K562 (cell line): ENCODE results near the gene CCDC73. TPM values are rescaled to one million over a fixed set of nuclear protein-coding genes. Genes with fewer than 3 reads are reported as not detected.
A peak's percentile ranks its signal among the peaks of the same experiment; 100 is the strongest.

ENCODE experiments used
- ATAC-seq: fragments of 200-7000 bp; cut with Tn5 transposase; 3 replicates; pipeline ENCODE4 v1.9.1; 2020; ENCODE audit warnings: moderate library complexity
- BruUV-seq: library from RNA; stranded (reverse); fragments of 400-500 nt; replicated peaks from 2 replicates; lab custom pipeline; 2021; lab: Mats Ljungman, UMichigan
- CTCF ChIA-PET: fragments of 300-600 bp; formaldehyde crosslinking; extraction: SDS; loops from one replicate; lab custom pipeline; 2021; ENCODE audit warnings: low intra/inter-chr PET ratio; lab: Yijun Ruan, JAX
- POLR2A ChIA-PET: fragments of 300-600, 350-650 bp; sonication (Branson Sonifier 250); formaldehyde crosslinking; extraction: SDS; loops from one replicate; lab custom pipeline; 2021; ENCODE audit warnings: antibody characterized with exemption, inconsistent platforms; lab: Yijun Ruan, JAX
- DNase-seq, 4 experiments: peaks; one replicate each; pipeline versions ENCODE4 v3.0.0 to v3.0.0-alpha.2; 2011 to 2018; ENCODE audit warnings: low spot score in 3 of 4, mixed read lengths in 3 of 4; ENCODE audit errors: extremely low read depth in 1 of 4
- FAIRE-seq: peaks from 2 replicates; lab custom pipeline; 2011; peaks lifted over from hg19 to GRCh38; lab: Jason Lieb, UNC
- H2AFZ ChIP-seq: 2 replicates; pipeline ENCODE4 v1.6.0; 2011; ENCODE audit warnings: low read depth, low read length, control low read depth, inconsistent platforms
- H3K27ac ChIP-seq: fragments of 200-600 bp; 3 replicates; pipeline ENCODE4 v1.8.0; 2011; ENCODE audit warnings: low read depth, mild to moderate bottlenecking, control low read depth, inconsistent platforms, low read length, moderate library complexity, mixed read lengths; ENCODE audit errors: extremely low read depth
- H3K27me3 ChIP-seq, 2 experiments: fragments of 300-600 bp in 1 of 2; 2 replicates in 1 of 2; 3 replicates in 1 of 2; pipeline versions ENCODE4 v1.6.0 to v1.8.0; 2011; ENCODE audit warnings: inconsistent platforms in 2 of 2, low read length in 2 of 2, mild to moderate bottlenecking in 1 of 2, mixed read lengths in 1 of 2, moderate library complexity in 1 of 2; ENCODE audit not compliant: control insufficient read depth in 2 of 2, insufficient read depth in 2 of 2
- H3K36me3 ChIP-seq: fragments of 300-600 bp; 3 replicates; pipeline ENCODE4 v1.8.0; 2011; ENCODE audit warnings: mild to moderate bottlenecking, low read length, inconsistent platforms; ENCODE audit not compliant: control insufficient read depth, insufficient read depth
- H3K4me1 ChIP-seq, 2 experiments: fragments of 200-600 bp in 1 of 2; replicated peaks in 1 of 2; 2 replicates in 1 of 2; 3 replicates in 1 of 2; pipeline versions ENCODE4 v1.5.1 to v1.8.0; 2011; ENCODE audit warnings: inconsistent platforms in 2 of 2, low read length in 2 of 2, mild to moderate bottlenecking in 1 of 2, mixed read lengths in 1 of 2, moderate library complexity in 1 of 2; ENCODE audit not compliant: control insufficient read depth in 2 of 2, insufficient read depth in 2 of 2
- H3K4me2 ChIP-seq: 2 replicates; pipeline ENCODE4 v1.6.1; 2011; ENCODE audit warnings: low read length, control low read depth, inconsistent platforms, mixed read lengths; ENCODE audit not compliant: insufficient read depth
- H3K4me3 ChIP-seq: fragments of 200-600 bp; sonication (generic), shearing (Covaris generic); 2 replicates; pipeline ENCODE4 v1.5.1; 2016; ENCODE audit warnings: control low read depth, inconsistent platforms
- H3K79me2 ChIP-seq: fragments of 200-600 bp; 3 replicates; pipeline ENCODE4 v1.8.0; 2011; ENCODE audit warnings: low read length, inconsistent platforms; ENCODE audit not compliant: control insufficient read depth, insufficient read depth
- H3K9ac ChIP-seq, 2 experiments: 2 replicates each; pipeline versions ENCODE4 v1.6.0 to v1.6.1; 2011; ENCODE audit warnings: low read depth in 2 of 2, low read length in 2 of 2, control low read depth in 1 of 2, inconsistent platforms in 1 of 2, mild to moderate bottlenecking in 1 of 2, mixed read lengths in 1 of 2; ENCODE audit not compliant: insufficient read depth in 1 of 2
- H3K9me1 ChIP-seq: one replicate; pipeline ENCODE4 v1.6.0; 2011; ENCODE audit warnings: inconsistent platforms, mild to moderate bottlenecking, low read length, moderate library complexity; ENCODE audit not compliant: control insufficient read depth, insufficient read depth
- H3K9me3 ChIP-seq: replicated peaks from 2 replicates; pipeline ENCODE4 v1.5.1; 2011; ENCODE audit warnings: low read depth, low read length, inconsistent platforms; ENCODE audit not compliant: control insufficient read depth, insufficient read depth
- H4K20me1 ChIP-seq: replicated peaks from 2 replicates; pipeline ENCODE4 v1.6.1; 2011; ENCODE audit warnings: low read length, inconsistent platforms, mixed read lengths; ENCODE audit not compliant: control insufficient read depth, insufficient read depth
- GTF2F1 ChIP-seq: IDR thresholded peaks from 2 replicates; pipeline ENCODE4 v1.6.1; 2011; ENCODE audit warnings: low read depth, low read length, improper control_type of control experiment
- HNRNPLL ChIP-seq: fragments of 200-400 bp; formaldehyde crosslinking; IDR thresholded peaks from 2 replicates; pipeline ENCODE4 v1.6.1; 2017; ENCODE audit warnings: low read length, low read depth, mild to moderate bottlenecking; ENCODE audit not compliant: poor library complexity, severe bottlenecking
- NFE2 ChIP-seq: IDR thresholded peaks from 2 replicates; pipeline ENCODE4 v1.6.1; 2014; ENCODE audit warnings: antibody characterized with exemption, low read depth
- PHF20 ChIP-seq: fragments of 450-650 bp; IDR thresholded peaks from 2 replicates; pipeline ENCODE4 v1.6.1; 2018; ENCODE audit not compliant: partially characterized antibody
- RBFOX2 ChIP-seq: fragments of 200-400 bp; formaldehyde crosslinking; IDR thresholded peaks from 2 replicates; pipeline ENCODE4 v1.6.1; 2017; ENCODE audit warnings: low read depth, mild to moderate bottlenecking, low read length, moderate library complexity
- SMARCA4 ChIP-seq: fragments of 450-650 bp; IDR thresholded peaks from 2 replicates; pipeline ENCODE4 v1.6.1; 2016
- ZNF24 ChIP-seq: fragments of 450-650 bp; IDR thresholded peaks from 2 replicates; pipeline ENCODE4 v1.6.1; 2016
- ZNF282 ChIP-seq: sonication (generic); formaldehyde crosslinking; IDR thresholded peaks from 2 replicates; pipeline ENCODE4 v1.8.1; 2023; ENCODE audit warnings: missing genetic modification reagents
- WGBS: fragments of 100-300 bp; shearing (Covaris generic); methylation state at CpG from one replicate; pipeline ENCODE4 v1.1.6; 2016; ENCODE audit warnings: low coverage, mixed read lengths; ENCODE audit not compliant: insufficient coverage; ENCODE audit errors: missing lambda C conversion rate; 5-methylcytosine and 5-hydroxymethylcytosine counted together
- in situ Hi-C: fragments of 300-500 bp; cut with MboI; formaldehyde crosslinking; loops from 4 replicates; pipeline ENCODE4 v1.15.0; 2018; ENCODE audit warnings: inconsistent platforms, mixed read lengths
- intact Hi-C: fragments of 100-400 bp; cut with micrococcal nuclease; formaldehyde crosslinking; loops from 2 replicates; pipeline ENCODE4 v1.14.2; 2022
- polyA plus RNA-seq, 8 experiments: library from polyadenylated mRNA; depleted of rRNA in 4 of 8; stranded (reverse) in 5 of 8; unstranded in 3 of 8; fragments of >200 nt; fragmentation: Nextera tagmentation in 2 of 8; fragmentation: Illumina TruSeq in 1 of 8; extraction: Ambion mirVana in 2 of 8; extraction: Trizol in 1 of 8; gene quantifications; 2 replicates each; pipeline versions ENCODE4 v1.2.1 to v1.2.3, GENCODE V29; 2011 to 2014; ENCODE audit warnings: inconsistent platforms in 1 of 8, missing spikeins in 1 of 8
- total RNA-seq, 7 experiments: library from RNA; depleted of rRNA in 6 of 7; stranded (reverse); fragments of >200 nt in 6 of 7; fragmentation: Illumina TruSeq in 2 of 7; extraction: Trizol in 2 of 7; gene quantifications; 2 replicates each; pipeline versions ENCODE4 v1.2.1 to v1.2.3, GENCODE V29; 2011 to 2021; ENCODE audit warnings: low replicate concordance in 1 of 7
- TF ChIP-seq, protein P1 (sequence below), 3 experiments: IDR thresholded peaks in 2 of 3; conservative IDR thresholded peaks in 1 of 3; 2 replicates each; pipeline ENCODE4 v1.5.1; 2011 to 2012; ENCODE audit warnings: low read length in 3 of 3, mild to moderate bottlenecking in 3 of 3, control low read depth in 2 of 3, improper control_type of control experiment in 1 of 3, inconsistent platforms in 1 of 3, low read depth in 1 of 3, mixed read lengths in 1 of 3, moderate library complexity in 1 of 3; ENCODE audit not compliant: insufficient read depth in 2 of 3
- TF ChIP-seq, protein P2 (sequence below): sonication (generic); formaldehyde crosslinking; IDR thresholded peaks from 2 replicates; pipeline ENCODE4 v1.8.1; 2023; ENCODE audit warnings: missing genetic modification reagents, mild to moderate bottlenecking, borderline replicate concordance

Gene CCDC73
- total and polyA plus RNA-seq, 9 of the 15 experiments (the other 6 are each of a cell fraction or from before 2014, with no cell fraction given): 0.20 to 0.21 TPM; not detected in 7

DNA sequence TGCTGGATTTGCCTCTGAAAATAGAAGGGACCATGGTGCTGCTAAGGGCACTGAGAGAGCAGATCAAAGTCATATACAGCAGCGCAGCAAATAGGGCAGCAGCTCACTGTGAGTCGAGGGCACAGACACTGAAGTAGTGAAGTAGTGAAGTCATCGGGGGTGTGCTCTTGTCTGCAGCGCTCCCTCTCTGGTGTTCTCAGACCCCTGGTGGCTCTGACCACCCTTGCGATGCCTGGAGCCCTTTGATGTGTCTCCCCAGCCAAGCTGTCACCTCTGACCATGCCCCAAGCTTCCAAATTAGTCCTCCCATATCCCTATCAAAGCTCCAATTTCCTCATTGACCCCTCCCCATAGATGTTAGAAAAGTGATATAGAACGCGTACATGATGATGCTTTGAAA, 238.6 kb downstream of the CCDC73 start:
- Histone ChIP-seq H3K9me3 (no peaks in the 10 kb centered on the region), H3K4me1 (no peaks in the 10 kb centered on the region), H3K9ac (no peak overlapping the region), H4K20me1 (no peaks in the 10 kb centered on the region), H3K79me2 (no peaks in the 10 kb centered on the region), H2AFZ (no peak overlapping the region), H3K27ac (no peak overlapping the region), H3K36me3 (no peaks in the 10 kb centered on the region), H3K4me3 (no peak overlapping the region), H3K27me3 (no peaks in the 10 kb centered on the region; a peak in 1 of 5 replicates), H3K9me1 (no peaks in the 10 kb centered on the region), H3K4me2 (no peak overlapping the region)
- DNase-seq: no peak
- FAIRE-seq: no peak
- intact Hi-C loops (no loop called here), in situ Hi-C loops (no loop called here)
- POLR2A ChIA-PET: interaction anchor here (1.3 kb wide), 1 partner anchor 16 kb away, joined by 3 read pairs; no protein-coding TSS in a partner anchor
- CTCF ChIA-PET: no interaction called here
- no peak for TF ChIP-seq PHF20
- peak; percentile 61; the same call in 1 of the 2 replicates for TF ChIP-seq ZNF24
- BruUV-seq: no TSS peak
- ATAC-seq: peak; percentile 54
- WGBS: 17% methylated on average over 7 of the region's 7 CpGs

DNA sequence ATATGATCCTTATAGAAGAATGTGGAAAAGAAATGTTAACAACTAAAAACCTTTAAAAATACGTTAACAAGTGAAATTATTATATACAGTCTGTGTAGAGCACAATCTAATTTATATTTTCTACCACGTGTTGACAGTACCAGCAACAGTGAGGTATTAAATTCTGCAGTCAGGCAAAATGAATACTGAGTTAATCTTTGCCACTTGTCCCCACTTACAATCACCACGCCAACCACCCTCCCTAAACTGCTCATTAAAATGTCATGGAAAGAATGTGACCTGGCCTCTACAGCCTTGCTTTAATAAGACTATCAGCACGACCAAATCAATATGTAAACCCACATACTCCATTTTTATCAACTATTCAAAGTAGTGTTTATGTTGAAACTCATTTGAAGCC, 239.4 kb downstream of the CCDC73 start:
- Histone ChIP-seq H3K9me3 (no peaks in the 10 kb centered on the region), H3K4me1 (no peaks in the 10 kb centered on the region), H2AFZ (no peak overlapping the region), H3K79me2 (no peaks in the 10 kb centered on the region), H3K27ac (no peak overlapping the region), H3K9ac (no peak overlapping the region), H3K9me1 (no peaks in the 10 kb centered on the region), H4K20me1 (no peaks in the 10 kb centered on the region), H3K36me3 (no peaks in the 10 kb centered on the region), H3K4me2 (no peak overlapping the region), H3K4me3 (no peak overlapping the region), H3K27me3 (peaks cover 0 to 2% of the 10 kb centered on the region in 2 experiments; a peak in 1 of 5 replicates)
- WGBS: 7% methylated on average over 4 of the region's 4 CpGs
- POLR2A ChIA-PET: interaction anchor here (1.3 kb wide), 1 partner anchor 16 kb away, joined by 3 read pairs; no protein-coding TSS in a partner anchor
- BruUV-seq: no TSS peak
- ATAC-seq: no peak
- CTCF ChIA-PET: no interaction called here
- in situ Hi-C loops (no loop called here), intact Hi-C loops (no loop called here)
- FAIRE-seq: no peak
- DNase-seq: no peak
- TF ChIP-seq GTF2F1 (no peak), ZNF282 (no peak), HNRNPLL (no peak), RBFOX2 (no peak), NFE2 (no peak), SMARCA4 (no peak)
- TF ChIP-seq, protein P1, sequence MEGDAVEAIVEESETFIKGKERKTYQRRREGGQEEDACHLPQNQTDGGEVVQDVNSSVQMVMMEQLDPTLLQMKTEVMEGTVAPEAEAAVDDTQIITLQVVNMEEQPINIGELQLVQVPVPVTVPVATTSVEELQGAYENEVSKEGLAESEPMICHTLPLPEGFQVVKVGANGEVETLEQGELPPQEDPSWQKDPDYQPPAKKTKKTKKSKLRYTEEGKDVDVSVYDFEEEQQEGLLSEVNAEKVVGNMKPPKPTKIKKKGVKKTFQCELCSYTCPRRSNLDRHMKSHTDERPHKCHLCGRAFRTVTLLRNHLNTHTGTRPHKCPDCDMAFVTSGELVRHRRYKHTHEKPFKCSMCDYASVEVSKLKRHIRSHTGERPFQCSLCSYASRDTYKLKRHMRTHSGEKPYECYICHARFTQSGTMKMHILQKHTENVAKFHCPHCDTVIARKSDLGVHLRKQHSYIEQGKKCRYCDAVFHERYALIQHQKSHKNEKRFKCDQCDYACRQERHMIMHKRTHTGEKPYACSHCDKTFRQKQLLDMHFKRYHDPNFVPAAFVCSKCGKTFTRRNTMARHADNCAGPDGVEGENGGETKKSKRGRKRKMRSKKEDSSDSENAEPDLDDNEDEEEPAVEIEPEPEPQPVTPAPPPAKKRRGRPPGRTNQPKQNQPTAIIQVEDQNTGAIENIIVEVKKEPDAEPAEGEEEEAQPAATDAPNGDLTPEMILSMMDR (IDR thresholded peaks at IDR 0.05 in 2 of 3, conservative IDR thresholded peaks at IDR 0.05 in 1 of 3; ENCODE audit: insufficient read depth in 2 of 3, low read depth in 1 of 3, low read length in 3 of 3): no peak
- TF ChIP-seq, protein P2, sequence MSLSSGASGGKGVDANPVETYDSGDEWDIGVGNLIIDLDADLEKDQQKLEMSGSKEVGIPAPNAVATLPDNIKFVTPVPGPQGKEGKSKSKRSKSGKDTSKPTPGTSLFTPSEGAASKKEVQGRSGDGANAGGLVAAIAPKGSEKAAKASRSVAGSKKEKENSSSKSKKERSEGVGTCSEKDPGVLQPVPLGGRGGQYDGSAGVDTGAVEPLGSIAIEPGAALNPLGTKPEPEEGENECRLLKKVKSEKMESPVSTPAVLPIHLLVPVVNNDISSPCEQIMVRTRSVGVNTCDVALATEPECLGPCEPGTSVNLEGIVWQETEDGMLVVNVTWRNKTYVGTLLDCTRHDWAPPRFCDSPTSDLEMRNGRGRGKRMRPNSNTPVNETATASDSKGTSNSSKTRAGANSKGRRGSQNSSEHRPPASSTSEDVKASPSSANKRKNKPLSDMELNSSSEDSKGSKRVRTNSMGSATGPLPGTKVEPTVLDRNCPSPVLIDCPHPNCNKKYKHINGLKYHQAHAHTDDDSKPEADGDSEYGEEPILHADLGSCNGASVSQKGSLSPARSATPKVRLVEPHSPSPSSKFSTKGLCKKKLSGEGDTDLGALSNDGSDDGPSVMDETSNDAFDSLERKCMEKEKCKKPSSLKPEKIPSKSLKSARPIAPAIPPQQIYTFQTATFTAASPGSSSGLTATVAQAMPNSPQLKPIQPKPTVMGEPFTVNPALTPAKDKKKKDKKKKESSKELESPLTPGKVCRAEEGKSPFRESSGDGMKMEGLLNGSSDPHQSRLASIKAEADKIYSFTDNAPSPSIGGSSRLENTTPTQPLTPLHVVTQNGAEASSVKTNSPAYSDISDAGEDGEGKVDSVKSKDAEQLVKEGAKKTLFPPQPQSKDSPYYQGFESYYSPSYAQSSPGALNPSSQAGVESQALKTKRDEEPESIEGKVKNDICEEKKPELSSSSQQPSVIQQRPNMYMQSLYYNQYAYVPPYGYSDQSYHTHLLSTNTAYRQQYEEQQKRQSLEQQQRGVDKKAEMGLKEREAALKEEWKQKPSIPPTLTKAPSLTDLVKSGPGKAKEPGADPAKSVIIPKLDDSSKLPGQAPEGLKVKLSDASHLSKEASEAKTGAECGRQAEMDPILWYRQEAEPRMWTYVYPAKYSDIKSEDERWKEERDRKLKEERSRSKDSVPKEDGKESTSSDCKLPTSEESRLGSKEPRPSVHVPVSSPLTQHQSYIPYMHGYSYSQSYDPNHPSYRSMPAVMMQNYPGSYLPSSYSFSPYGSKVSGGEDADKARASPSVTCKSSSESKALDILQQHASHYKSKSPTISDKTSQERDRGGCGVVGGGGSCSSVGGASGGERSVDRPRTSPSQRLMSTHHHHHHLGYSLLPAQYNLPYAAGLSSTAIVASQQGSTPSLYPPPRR: no peak
